Mesenchymal stem cell (in vitro differentiated cells and primary cell): ENCODE data around the gene CEBPB.

Source experiments
- DNase-seq: peaks from one replicate; pipeline ENCODE4 v3.0.0-alpha.2; 2013
- H2AFZ ChIP-seq: one replicate; pipeline ENCODE4 v1.6.1; 2013; ENCODE audit warnings: low read depth, mild to moderate bottlenecking, control low read depth, inconsistent platforms, low read length, moderate library complexity
- H2AK5ac ChIP-seq: 2 replicates; pipeline ENCODE4 v1.6.1; 2013; ENCODE audit warnings: low read length, moderate library complexity, mild to moderate bottlenecking, inconsistent platforms; ENCODE audit not compliant: severe bottlenecking
- H2BK120ac ChIP-seq: one replicate; pipeline ENCODE4 v1.6.1; 2013; ENCODE audit warnings: low read depth, mild to moderate bottlenecking, inconsistent platforms, low read length, moderate library complexity
- H2BK12ac ChIP-seq, 2 experiments: one replicate each; pipeline ENCODE4 v1.6.1; 2013; ENCODE audit warnings: inconsistent platforms in 2 of 2, low read length in 2 of 2, mild to moderate bottlenecking in 2 of 2, moderate library complexity in 2 of 2, control low read depth in 1 of 2
- H2BK15ac ChIP-seq: one replicate; pipeline ENCODE4 v1.6.1; 2013; ENCODE audit warnings: mild to moderate bottlenecking, low read depth, inconsistent platforms; ENCODE audit not compliant: poor library complexity, severe bottlenecking
- H2BK5ac ChIP-seq: 2 replicates; pipeline ENCODE4 v1.6.1; 2013; ENCODE audit warnings: low read depth, mild to moderate bottlenecking, low read length, control low read depth, inconsistent platforms; ENCODE audit not compliant: poor library complexity, severe bottlenecking
- H3K14ac ChIP-seq, 2 experiments: one replicate each; pipeline ENCODE4 v1.6.1; 2013; ENCODE audit warnings: inconsistent platforms in 2 of 2, low read length in 2 of 2, control low read depth in 1 of 2, mild to moderate bottlenecking in 1 of 2, moderate library complexity in 1 of 2
- H3K18ac ChIP-seq, 2 experiments: one replicate each; pipeline ENCODE4 v1.6.1; 2013; ENCODE audit warnings: inconsistent platforms in 2 of 2, low read length in 2 of 2, control low read depth in 1 of 2, low read depth in 1 of 2, mild to moderate bottlenecking in 1 of 2
- H3K23ac ChIP-seq, 2 experiments: one replicate each; pipeline ENCODE4 v1.6.1; 2013; ENCODE audit warnings: inconsistent platforms in 2 of 2, low read length in 2 of 2, mild to moderate bottlenecking in 2 of 2, moderate library complexity in 2 of 2, control low read depth in 1 of 2
- H3K27ac ChIP-seq: 2 replicates; pipeline ENCODE4 v1.5.1; 2013; ENCODE audit warnings: mild to moderate bottlenecking, moderate library complexity, low read length, control low read depth, inconsistent platforms; ENCODE audit not compliant: poor library complexity, severe bottlenecking
- H3K27me3 ChIP-seq, 2 experiments: 2 replicates each; pipeline versions ENCODE4 v1.6.1 to v1.7.0; 2013; ENCODE audit warnings: low read length in 2 of 2, mild to moderate bottlenecking in 2 of 2, moderate library complexity in 2 of 2, control low read depth in 1 of 2, inconsistent platforms in 1 of 2; ENCODE audit not compliant: control insufficient read depth in 1 of 2, insufficient read depth in 1 of 2
- H3K36me3 ChIP-seq, 2 experiments: 2 replicates each; pipeline versions ENCODE4 v1.6.1 to v1.7.0; 2013; ENCODE audit warnings: low read length in 2 of 2, control low read depth in 1 of 2, inconsistent platforms in 1 of 2, low read depth in 1 of 2, mild to moderate bottlenecking in 1 of 2; ENCODE audit not compliant: insufficient read depth in 2 of 2, control insufficient read depth in 1 of 2
- H3K4ac ChIP-seq, 2 experiments: one replicate each; pipeline ENCODE4 v1.6.1; 2013; ENCODE audit warnings: inconsistent platforms in 2 of 2, low read length in 2 of 2, mild to moderate bottlenecking in 2 of 2, moderate library complexity in 2 of 2, control low read depth in 1 of 2, low read depth in 1 of 2
- H3K4me1 ChIP-seq: 2 replicates; pipeline ENCODE4 v1.6.1; 2013; ENCODE audit warnings: low read depth, low read length, control low read depth; ENCODE audit not compliant: control insufficient read depth, insufficient read depth
- H3K4me2 ChIP-seq: 2 replicates; pipeline ENCODE4 v1.6.1; 2013; ENCODE audit warnings: low read length, mild to moderate bottlenecking, inconsistent platforms; ENCODE audit not compliant: poor library complexity, severe bottlenecking
- H3K4me3 ChIP-seq, 2 experiments: 2 replicates each; pipeline versions ENCODE4 v1.5.1 to v1.7.0; 2013; ENCODE audit warnings: low read length in 2 of 2, mild to moderate bottlenecking in 2 of 2, control low read depth in 1 of 2, low read depth in 1 of 2; ENCODE audit not compliant: insufficient read depth in 1 of 2
- H3K79me1 ChIP-seq: replicated peaks from 2 replicates; pipeline ENCODE4 v1.6.1; 2013; ENCODE audit warnings: mild to moderate bottlenecking, control low read depth, low read length, inconsistent platforms; ENCODE audit not compliant: poor library complexity, severe bottlenecking
- H3K9ac ChIP-seq: 2 replicates; pipeline ENCODE4 v1.7.0; 2013; ENCODE audit warnings: mild to moderate bottlenecking, low read length, moderate library complexity
- H3K9me3 ChIP-seq: 2 replicates; pipeline ENCODE4 v1.7.0; 2013; ENCODE audit warnings: mild to moderate bottlenecking, low read length; ENCODE audit not compliant: control insufficient read depth
- H4K8ac ChIP-seq: one replicate; pipeline ENCODE4 v1.6.1; 2013; ENCODE audit warnings: inconsistent platforms, mild to moderate bottlenecking, low read length, moderate library complexity
- H4K91ac ChIP-seq: one replicate; pipeline ENCODE4 v1.6.1; 2013; ENCODE audit warnings: mild to moderate bottlenecking, low read length, inconsistent platforms
- WGBS: methylation state at CpG from one replicate; pipeline ENCODE4 v1.1.7; 2013; ENCODE audit warnings: mixed read lengths; 5-methylcytosine and 5-hydroxymethylcytosine counted together

The CEBPB gene

GRCh38 chr20:50193836-50194421 is 3.3 kb downstream of the CEBPB start:
- Histone ChIP-seq H2BK12ac (peak overlapping the region in 1 of 2 experiments; percentile 40), H4K8ac (peak overlapping the region; percentile 53), H3K4me1 (peaks cover 30% of the 10 kb centered on the region), H2AK5ac (peak overlapping the region; percentile 61), H2BK15ac (no peak overlapping the region), H3K79me1 (peaks cover 10% of the 10 kb centered on the region), H2AFZ (no peak overlapping the region), H4K91ac (peak overlapping the region; percentile 82), H3K36me3 (peaks cover 17 to 38% of the 10 kb centered on the region in 2 experiments), H3K14ac (peak overlapping the region in 1 of 2 experiments; percentile 100), H3K27me3 (no peaks in the 10 kb centered on the region), H3K9me3 (peaks cover under 1% of the 10 kb centered on the region), H3K9ac (peak overlapping the region; percentile 99), H2BK5ac (no peak overlapping the region), H2BK120ac (no peak overlapping the region), H3K23ac (peak overlapping the region in 1 of 2 experiments; percentile 84), H3K4ac (peak overlapping the region; percentile 0 to 25), H3K4me2 (peak overlapping the region; percentile 93), H3K27ac (no peak overlapping the region), H3K4me3 (peak overlapping the region; percentile 63 to 99), H3K18ac (peak overlapping the region; percentile 1 to 85)
- WGBS: 78% methylated on average over 16 of the region's 16 CpGs
- DNase-seq: peak; percentile 55

GRCh38 chr20:50194422-50194830 is 3.8 kb downstream of the CEBPB start:
- Histone ChIP-seq H3K4me2 (peak overlapping the region; percentile 93), H3K27ac (no peak overlapping the region), H3K23ac (peak overlapping the region in 1 of 2 experiments; percentile 84), H2BK120ac (no peak overlapping the region), H3K79me1 (peaks cover 10% of the 10 kb centered on the region), H3K27me3 (no peaks in the 10 kb centered on the region), H2BK15ac (peak overlapping the region; percentile 12), H3K36me3 (peaks cover 17 to 43% of the 10 kb centered on the region in 2 experiments), H3K14ac (peak overlapping the region in 1 of 2 experiments; percentile 100), H3K4me1 (peaks cover 30% of the 10 kb centered on the region), H3K9me3 (peaks cover 6% of the 10 kb centered on the region), H2AFZ (no peak overlapping the region), H3K9ac (peak overlapping the region; percentile 99), H2AK5ac (peak overlapping the region; percentile 61), H3K18ac (peak overlapping the region; percentile 1 to 85), H3K4ac (peak overlapping the region in 1 of 2 experiments; percentile 0), H2BK12ac (peak overlapping the region in 1 of 2 experiments; percentile 40), H2BK5ac (no peak overlapping the region), H4K8ac (no peak overlapping the region), H3K4me3 (peak overlapping the region in 1 of 2 experiments; percentile 99), H4K91ac (peak overlapping the region; percentile 82)
- DNase-seq: peak; percentile 45
- 89% methylated on average over 4 of the region's 7 CpGs for WGBS

- WGBS: 66% methylated on average over 7 of the region's 8 CpGs
- H2BK15ac ChIP-seq: no peak overlapping the region
- peak overlapping the region in 1 of 2 experiments; percentile 83 for H3K4ac ChIP-seq
- H2AK5ac ChIP-seq: no peak overlapping the region
- H3K36me3 ChIP-seq: peaks cover 17 to 43% of the 10 kb centered on the region in 2 experiments
- H3K14ac ChIP-seq: peak overlapping the region in 1 of 2 experiments; percentile 3
- peak; percentile 63 for DNase-seq
- peak overlapping the region in 1 of 2 experiments; percentile 28 for H2BK12ac ChIP-seq
- no peaks in the 10 kb centered on the region for H3K27me3 ChIP-seq
- H2BK120ac ChIP-seq: no peak overlapping the region
- H3K79me1 ChIP-seq: peaks cover 10% of the 10 kb centered on the region
- no peak overlapping the region for H2AFZ ChIP-seq
- H2BK5ac ChIP-seq: no peak overlapping the region
- peak overlapping the region in 1 of 2 experiments; percentile 44 for H3K23ac ChIP-seq
- H3K9ac ChIP-seq: peak overlapping the region; percentile 99
- peak overlapping the region in 1 of 2 experiments; percentile 99 for H3K4me3 ChIP-seq
- no peak overlapping the region for H3K27ac ChIP-seq
- H3K9me3 ChIP-seq: peaks cover 8% of the 10 kb centered on the region
- H4K8ac ChIP-seq: peak overlapping the region; percentile 79
- H3K18ac ChIP-seq: peak overlapping the region in 1 of 2 experiments; percentile 69
- no peak overlapping the region for H3K4me2 ChIP-seq
- H3K4me1 ChIP-seq: peaks cover 25% of the 10 kb centered on the region
- H4K91ac ChIP-seq: no peak overlapping the region
Observed at GRCh38 chr20:50194831-50195523, 4.3 kb downstream of the CEBPB start.

GRCh38 chr20:50195524-50196120 is 5.0 kb downstream of the CEBPB start:
- WGBS: 86% methylated on average over 13 of the region's 13 CpGs
- H3K14ac ChIP-seq: peak overlapping the region in 1 of 2 experiments; percentile 3
- H2BK5ac ChIP-seq: no peak overlapping the region
- H3K9ac ChIP-seq: peak overlapping the region; percentile 99
- H3K79me1 ChIP-seq: peaks cover 10% of the 10 kb centered on the region
- H3K36me3 ChIP-seq: peaks cover 17 to 43% of the 10 kb centered on the region in 2 experiments
- no peak overlapping the region for H2AFZ ChIP-seq
- H2BK120ac ChIP-seq: no peak overlapping the region
- no peak overlapping the region for H4K8ac ChIP-seq
- no peak overlapping the region for H3K27ac ChIP-seq
- no peak overlapping the region for H3K23ac ChIP-seq
- no peak overlapping the region for H3K4ac ChIP-seq
- no peak overlapping the region for H4K91ac ChIP-seq
- no peaks in the 10 kb centered on the region for H3K27me3 ChIP-seq
- H3K9me3 ChIP-seq: peaks cover 8% of the 10 kb centered on the region
- H3K4me2 ChIP-seq: no peak overlapping the region
- H3K4me3 ChIP-seq: peak overlapping the region in 1 of 2 experiments; percentile 99
- H2AK5ac ChIP-seq: no peak overlapping the region
- no peak overlapping the region for H2BK12ac ChIP-seq
- no peak overlapping the region for H2BK15ac ChIP-seq
- H3K18ac ChIP-seq: peak overlapping the region; percentile 9 to 28
- peak; percentile 28 for DNase-seq
- H3K4me1 ChIP-seq: peaks cover 25% of the 10 kb centered on the region
